ENCODE measurements around the gene IL6ST.

GRCh38 chr5:56002303-56002702 is 7.5 kb upstream of the IL6ST start:
- TF ChIP-seq CTCF (IDR thresholded peaks at IDR 0.05; ENCODE audit: low read depth, low read length) (no peak), EZH2phosphoT487 (IDR thresholded peaks at IDR 0.05; ENCODE audit: low read depth) (no peak)
